ENCODE data around the gene CASZ1.

CASZ1 gene

DNA sequence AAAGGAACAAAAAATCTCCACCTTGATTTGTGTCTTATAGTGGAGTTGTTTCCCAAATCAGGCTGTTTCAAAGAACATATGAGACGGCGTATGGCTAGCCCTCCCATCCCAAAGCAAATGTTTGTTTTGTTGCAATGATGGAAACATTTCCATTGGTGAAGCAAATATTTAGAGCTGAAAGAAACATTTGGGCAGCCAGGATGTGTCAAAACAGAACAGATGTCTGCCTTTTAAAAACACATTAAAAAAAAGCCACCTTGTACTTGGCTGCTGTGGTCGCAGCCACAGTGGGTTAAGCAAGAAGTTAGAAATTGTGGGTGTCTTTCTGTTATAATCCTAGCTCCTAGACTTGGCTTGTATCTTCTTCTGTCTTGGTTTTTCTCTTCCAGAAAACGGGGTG lies 205.4 kb downstream of the CASZ1 start:
- FAIRE-seq: no peak

- no peak for FAIRE-seq
These were observed 207.4 kb downstream of the CASZ1 start for GRCh38 chr1:10589074-10589473.

- no peak for FAIRE-seq
These were observed 207.8 kb downstream of the CASZ1 start for GRCh38 chr1:10588640-10589039.
